GM21825 (cell line): ENCODE results near the gene SARM1.
"Not testable (repeated sequence)": the region's sequence is repeated elsewhere in the genome, so short reads cannot be mapped to it uniquely, and the experiment has no call there.

Experiments used
- ATAC-seq: cut with Tn5 transposase; IDR thresholded peaks from one replicate; pipeline ENCODE4 v1.9.1; 2021; ENCODE audit warnings: mild to moderate bottlenecking, moderate library complexity; ENCODE audit not compliant: unreplicated experiment

Gene SARM1

GRCh38 chr17:28413804-28414203, 42.3 kb downstream of the SARM1 start:
- no peak for ATAC-seq

GRCh38 chr17:28415886-28416285, 44.4 kb downstream of the SARM1 start:
- no peak for ATAC-seq

- no peak for ATAC-seq
Observed at GRCh38 chr17:28416703-28417311, 45.3 kb downstream of the SARM1 start.

DNA sequence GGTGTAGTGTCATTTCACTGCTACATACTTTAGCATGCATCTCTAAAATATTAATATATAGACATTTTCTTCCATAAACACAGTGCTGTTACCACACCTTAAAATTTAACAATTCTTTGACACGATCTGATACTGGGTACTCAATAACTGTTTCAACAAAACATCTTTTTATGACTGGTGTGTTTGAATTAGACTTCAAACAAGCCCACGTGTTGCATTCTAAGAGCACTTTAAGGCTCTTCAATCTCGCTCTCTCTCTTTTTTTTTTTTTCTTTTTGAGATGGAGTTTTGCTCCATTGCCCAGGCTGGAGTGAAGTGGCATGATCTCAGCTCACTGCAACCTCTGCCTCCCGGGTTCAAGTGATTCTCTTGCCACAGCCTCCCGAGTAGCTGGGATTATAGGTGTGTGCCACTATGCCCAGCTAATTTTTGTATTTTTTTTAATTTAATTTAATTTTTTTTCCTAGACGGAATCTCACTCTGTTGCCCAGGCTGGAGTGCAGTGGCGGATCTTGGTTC, 50.4 kb downstream of the SARM1 start:
- ATAC-seq = no peak

DNA sequence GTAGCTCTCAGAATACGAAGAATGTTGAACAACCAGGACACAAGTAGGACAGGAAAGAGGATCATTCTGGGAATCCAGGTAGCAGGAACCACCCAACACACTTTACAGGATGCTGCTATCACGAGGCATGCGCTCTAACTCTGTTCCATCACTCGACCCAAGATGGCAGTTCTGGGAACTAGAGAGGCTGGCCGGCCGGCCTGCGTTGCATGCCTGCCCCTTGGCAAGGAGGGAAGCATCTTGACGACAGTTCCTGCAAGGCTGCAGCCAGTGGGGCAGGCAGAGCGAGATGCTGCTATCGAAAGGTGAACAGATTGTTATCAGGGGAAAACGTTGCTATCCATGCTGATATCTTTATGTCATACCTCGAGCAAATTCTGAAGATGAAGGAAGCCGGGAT, 53.7 kb downstream of the SARM1 start:
- no peak for ATAC-seq

- no peak for ATAC-seq
Observed at GRCh38 chr17:28426081-28426519, 54.6 kb downstream of the SARM1 start.

- ATAC-seq = no peak
Observed at GRCh38 chr17:28427371-28427770, 55.9 kb downstream of the SARM1 start.

DNA sequence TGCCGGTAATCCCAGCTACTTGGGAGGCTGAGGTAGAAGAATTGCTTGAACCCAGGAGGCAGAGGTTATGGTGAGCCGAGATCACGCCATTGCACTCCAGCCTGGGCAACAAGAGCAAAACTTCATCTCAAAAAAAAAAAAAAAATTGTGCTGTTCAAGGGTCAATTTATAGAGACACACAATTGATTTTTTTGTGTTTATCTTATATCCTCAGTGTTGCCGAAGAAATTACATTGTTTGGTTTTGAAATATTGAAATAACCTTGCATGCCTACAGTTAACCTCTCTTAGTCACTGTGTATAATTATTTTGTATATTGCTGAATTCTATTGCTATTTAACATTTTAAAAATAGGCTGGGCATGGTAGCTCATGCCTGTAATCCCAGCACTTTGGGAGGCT, 56.5 kb downstream of the SARM1 start:
- ATAC-seq = not testable (repeated sequence)

GRCh38 chr17:28433721-28434120, 62.2 kb downstream of the SARM1 start:
- no peak for ATAC-seq

GRCh38 chr17:28434326-28434725, 62.8 kb downstream of the SARM1 start:
- not testable (repeated sequence) for ATAC-seq

DNA sequence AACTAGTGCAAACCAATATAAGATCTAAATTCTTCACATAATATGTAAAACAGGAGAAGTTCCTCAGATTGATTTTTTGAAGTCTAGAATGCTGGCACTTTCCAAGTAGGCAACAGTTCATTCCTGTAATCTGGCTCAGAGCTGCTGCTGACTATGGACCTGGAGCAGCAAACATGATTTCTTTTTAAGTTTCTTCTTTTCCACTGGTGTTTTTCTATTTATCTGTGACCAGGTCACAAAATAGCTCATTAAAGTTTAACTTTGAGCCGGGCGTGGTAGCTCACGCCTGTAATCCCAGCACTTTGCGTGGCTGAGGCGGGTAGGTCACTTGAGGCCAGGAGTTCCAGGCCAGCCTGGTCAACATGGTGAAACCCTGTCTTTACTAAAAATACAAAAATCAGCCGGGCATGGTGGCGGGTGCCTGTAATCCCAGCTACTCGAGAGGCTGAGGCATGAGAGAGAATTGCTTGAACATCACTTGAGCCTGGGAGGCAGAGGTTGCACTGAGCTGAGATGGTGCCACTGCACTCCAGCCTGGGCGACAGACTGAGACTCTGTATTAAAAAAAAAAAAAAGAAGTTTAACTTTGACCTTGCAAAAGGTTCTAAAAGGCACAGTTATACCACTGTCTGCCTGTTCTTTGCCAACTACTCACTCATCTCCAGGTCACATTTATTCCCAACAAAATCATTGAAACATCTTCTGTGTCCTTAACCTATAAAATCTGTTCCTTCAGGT, 72.6 kb downstream of the SARM1 start:
- ATAC-seq = no peak

DNA sequence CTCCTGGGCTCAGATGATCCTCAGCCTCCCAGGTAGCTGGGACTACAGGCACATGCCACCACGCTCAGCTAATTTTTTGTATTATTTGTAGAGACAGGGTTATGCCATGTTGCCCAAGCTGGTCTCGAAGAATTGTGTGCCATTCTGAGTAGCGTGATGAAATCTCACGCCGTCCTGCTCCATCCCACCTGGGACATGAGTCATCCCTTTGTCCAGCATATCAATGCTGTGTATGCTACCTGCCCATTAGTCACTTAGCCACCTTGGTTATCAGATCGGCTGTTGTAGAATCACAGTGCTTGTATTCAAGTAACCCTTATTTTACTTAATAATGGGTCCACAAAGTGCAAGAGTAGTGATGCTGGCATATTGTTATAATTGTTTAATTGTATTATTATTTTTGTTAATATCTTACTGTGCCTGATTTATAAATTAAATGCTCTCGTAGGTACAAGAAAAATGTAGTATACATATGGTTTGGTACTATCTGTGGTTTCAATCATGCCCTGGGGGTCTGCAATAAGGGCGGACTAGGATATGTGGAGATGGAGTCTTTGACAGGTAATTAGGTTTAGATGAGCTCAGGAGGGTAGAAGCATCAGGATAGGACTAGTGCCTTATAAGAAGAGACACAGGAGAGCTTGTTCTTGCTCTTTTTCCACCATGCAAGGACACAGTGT, 75.4 kb downstream of the SARM1 start:
- no peak for ATAC-seq

GRCh38 chr17:28447396-28447760, 75.9 kb downstream of the SARM1 start:
- no peak for ATAC-seq

- ATAC-seq = no peak
Observed at GRCh38 chr17:28449859-28450258, 78.4 kb downstream of the SARM1 start.
